ENCODE data around the gene TESMIN. TPM values are rescaled to one million over a fixed set of nuclear protein-coding genes. Genes with fewer than 3 reads are reported as not detected.

TESMIN gene
- total RNA-seq, 1 experiment from 2014 or later = 45.2 TPM

GRCh38 chr11:68685656-68686380, 65.5 kb downstream of the TESMIN start:
- Histone ChIP-seq H3K18ac (ENCODE audit: insufficient read length, low read depth, low read length) (no peak overlapping the region), H2AK5ac (ENCODE audit: insufficient read length, low read length) (no peak overlapping the region), H3K9me3 (ENCODE audit: control insufficient read depth, low read depth, low read length) (no peaks in the 10 kb centered on the region), H3K79me1 (ENCODE audit: insufficient read depth, low read depth, low read length, poor library complexity, severe bottlenecking) (no peaks in the 10 kb centered on the region), H3K27me3 (ENCODE audit: insufficient read depth, low read length) (peaks cover 18% of the 10 kb centered on the region; the same call in 1 of the 2 replicates), H3K9ac (ENCODE audit: extremely low read depth, insufficient read length, low read length) (no peak overlapping the region), H3K79me2 (ENCODE audit: insufficient read depth, low read length) (no peaks in the 10 kb centered on the region), H4K91ac (ENCODE audit: insufficient read length, low read depth, low read length) (no peak overlapping the region), H2BK120ac (ENCODE audit: low read depth, low read length, poor library complexity, severe bottlenecking) (no peak overlapping the region), H3K23me2 (ENCODE audit: insufficient read length, low read depth, low read length, poor library complexity, severe bottlenecking) (peaks cover 6% of the 10 kb centered on the region), H4K20me1 (ENCODE audit: control insufficient read depth, insufficient read depth, insufficient read length) (no peaks in the 10 kb centered on the region), H4K5ac (ENCODE audit: insufficient read length, low read depth, low read length) (no peak overlapping the region), H3K27ac (ENCODE audit: insufficient read length, low read depth, low read length) (no peak overlapping the region), H3K23ac (ENCODE audit: insufficient read length, low read depth, low read length) (no peak overlapping the region), H3K4ac (ENCODE audit: low read depth, low read length) (no peak overlapping the region), H3K4me2 (ENCODE audit: insufficient read depth, insufficient read length, low read length) (peak overlapping the region; percentile 65), H2BK20ac (ENCODE audit: low read depth, low read length, poor library complexity, severe bottlenecking) (no peak overlapping the region), H2AFZ (ENCODE audit: low read length) (no peak overlapping the region), H2BK12ac (ENCODE audit: insufficient read length, low read depth, low read length) (no peak overlapping the region), H2BK5ac (ENCODE audit: insufficient read length, low read length) (no peak overlapping the region), H3K56ac (ENCODE audit: insufficient read length, low read depth, low read length) (no peak overlapping the region), H4K8ac (replicated peaks; ENCODE audit: insufficient read length, low read depth, low read length) (no peak overlapping the region), H3T11ph (ENCODE audit: low read length) (no peak overlapping the region), H2BK15ac (ENCODE audit: low read depth, low read length) (no peak overlapping the region), H3K14ac (ENCODE audit: insufficient read depth, low read length) (no peak overlapping the region), H3K4me1 (ENCODE audit: insufficient read depth, low read length) (no peaks in the 10 kb centered on the region; the same call in 1 of the 2 replicates)
- H3K9me3 Mint-ChIP-seq = no peaks in the 10 kb centered on the region
- H3K27ac Mint-ChIP-seq = peak overlapping the region in 1 of 3 experiments; percentile 23; a peak in 1 of 7 replicates
- no CpG with 5 or more reads among the region's 18 CpGs for WGBS (ENCODE audit: extremely low coverage, insufficient read length, low lambda C conversion rate)
- H3K36me3 Mint-ChIP-seq (ENCODE audit: insufficient read depth in 1 of 3, low read depth in 3 of 3) = peaks cover 0 to 44% (median 27%) of the 10 kb centered on the region in 3 experiments
- H3K4me3 Mint-ChIP-seq = peak overlapping the region; percentile 68 to 77
- peaks cover 45% of the 10 kb centered on the region for H3K27me3 Mint-ChIP-seq (ENCODE audit: low read depth)
- peaks cover 23 to 25% of the 10 kb centered on the region in 2 experiments for H3K4me1 Mint-ChIP-seq
- TF ChIP-seq CTCF (conservative IDR thresholded peaks at IDR 0.05) = no peak
- DNase-seq = no peak
